ENCODE measurements around the gene ACTN2.
A peak's percentile ranks its signal among the peaks of the same experiment; 100 is the strongest.

The ACTN2 gene

DNA sequence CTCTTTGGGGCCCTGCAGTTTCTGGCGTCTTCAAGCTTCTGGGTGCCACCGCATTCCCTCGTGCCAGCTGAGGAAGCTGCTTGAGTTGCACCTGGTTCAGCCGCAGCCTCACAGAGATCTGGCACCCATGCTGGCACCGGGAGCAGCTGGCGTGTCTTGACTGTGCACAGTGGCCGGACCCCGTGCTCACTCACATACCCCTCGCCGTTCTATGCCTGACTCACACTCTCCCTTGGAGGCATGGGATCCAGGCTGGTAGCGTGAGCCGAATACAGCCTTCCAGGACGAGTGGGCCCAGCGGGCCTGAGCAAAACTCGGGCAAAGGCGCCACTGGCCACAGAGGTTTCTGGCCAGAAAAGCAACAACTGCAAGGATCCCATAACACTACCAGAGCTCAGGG, 100.2 kb downstream of the ACTN2 start:
- no peak for DNase-seq

DNA sequence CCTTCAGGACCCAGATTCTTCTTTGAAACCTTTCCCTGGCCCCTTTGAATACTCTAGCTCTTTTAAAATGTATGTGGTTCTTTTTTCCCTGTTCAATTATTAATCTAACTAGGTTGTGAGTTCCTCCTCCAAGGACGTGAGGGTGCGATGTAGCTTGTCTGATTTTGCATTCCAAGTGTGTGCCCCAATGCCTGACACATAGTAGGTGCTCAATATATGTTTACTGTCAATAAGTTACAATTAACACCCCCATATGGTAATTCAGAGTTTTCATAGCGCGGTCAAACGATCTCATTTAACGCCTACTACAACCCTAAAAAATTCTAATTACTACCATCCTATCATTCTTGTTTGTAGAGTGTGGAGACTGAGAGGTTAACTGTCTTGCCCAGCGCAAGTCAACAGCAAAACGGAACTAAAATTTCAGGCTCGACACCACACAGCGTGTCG, 108.3 kb downstream of the ACTN2 start:
- DNase-seq = no peak

- DNase-seq = peak; percentile 99
Observed at GRCh38 chr1:236795035-236795756, 108.9 kb downstream of the ACTN2 start, which contains the start of gene MTR. MTR (plus strand) TSS chr1:236795292; CDS start chr1:236795704, 412 bp downstream.

- DNase-seq = peak; percentile 57
Observed at GRCh38 chr1:236795757-236796667, 109.7 kb downstream of the ACTN2 start.

DNA sequence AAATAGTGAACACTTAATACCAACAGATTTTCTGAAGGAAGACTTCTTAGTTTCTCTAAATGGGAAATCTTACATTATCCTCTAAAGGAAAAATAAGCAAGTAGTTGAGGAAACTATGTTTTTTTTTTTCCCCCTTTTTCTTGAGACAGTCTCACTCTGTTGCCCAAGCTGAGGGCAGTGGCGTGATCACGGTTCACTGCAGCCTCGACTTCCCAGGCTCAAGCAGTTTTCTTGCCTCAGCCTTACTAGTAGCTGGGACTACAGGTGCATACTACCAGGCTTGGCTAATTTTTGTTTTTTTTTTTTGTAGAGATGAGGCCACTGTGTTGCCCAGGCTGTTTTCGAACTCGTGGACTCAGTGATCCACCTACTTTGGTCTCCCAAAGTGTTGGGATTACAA, 112.7 kb downstream of the ACTN2 start:
- DNase-seq = no peak

GRCh38 chr1:236800002-236800620, 113.8 kb downstream of the ACTN2 start:
- no peak for DNase-seq

GRCh38 chr1:236800623-236801022, 114.3 kb downstream of the ACTN2 start:
- no peak for DNase-seq

GRCh38 chr1:236802264-236802663, 116.0 kb downstream of the ACTN2 start:
- no peak for DNase-seq

- no peak for DNase-seq
Observed at GRCh38 chr1:236806634-236807033, 120.3 kb downstream of the ACTN2 start.

DNA sequence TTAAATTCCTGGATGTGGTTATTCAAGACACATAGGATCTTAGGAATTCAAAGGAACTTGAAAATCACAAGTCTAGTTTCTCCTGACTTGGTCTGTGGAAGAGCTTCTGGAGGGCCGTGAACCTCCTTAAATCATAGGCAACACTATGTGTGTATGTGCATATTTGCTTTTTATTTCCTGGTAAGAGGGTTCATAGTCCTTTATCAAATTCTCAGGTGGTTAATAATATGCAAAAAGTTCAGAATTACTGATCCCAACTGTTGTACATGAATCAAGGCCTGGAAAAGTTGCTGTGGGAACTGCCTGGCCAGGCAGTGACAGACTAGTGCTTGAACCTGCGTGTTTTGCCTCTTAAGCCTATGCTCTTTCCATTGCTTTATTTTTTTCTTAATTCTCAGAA, 121.7 kb downstream of the ACTN2 start:
- DNase-seq = no peak

DNA sequence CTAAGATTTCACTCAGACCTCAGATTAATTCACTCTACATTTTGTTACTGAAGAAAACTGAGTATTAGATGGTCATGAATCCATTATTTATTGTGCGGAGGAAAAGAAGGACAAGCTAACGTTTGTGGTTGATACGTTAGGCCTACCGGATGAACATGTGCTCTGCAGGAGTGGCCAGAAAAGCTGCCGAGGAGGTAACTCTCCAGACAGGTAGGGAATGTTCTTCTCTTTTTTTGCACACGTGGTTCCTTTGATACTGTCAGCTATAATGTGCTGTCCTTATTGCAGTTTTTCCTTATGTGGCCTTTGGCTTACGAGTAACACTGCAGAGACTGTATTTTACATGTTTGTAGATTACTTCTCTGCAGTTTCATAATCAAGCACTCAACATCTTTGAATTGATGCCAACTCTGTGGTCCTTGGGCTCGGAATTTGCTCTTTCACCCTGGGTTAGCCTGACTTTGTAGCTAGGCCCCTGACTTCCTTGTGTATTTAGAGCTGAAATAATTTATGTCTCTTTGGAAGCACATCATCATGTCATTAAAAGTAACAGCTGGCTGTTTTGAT, 122.3 kb downstream of the ACTN2 start:
- peak; percentile 77 for DNase-seq

GRCh38 chr1:236809148-236809547, 122.8 kb downstream of the ACTN2 start:
- peak; percentile 14 for DNase-seq

DNA sequence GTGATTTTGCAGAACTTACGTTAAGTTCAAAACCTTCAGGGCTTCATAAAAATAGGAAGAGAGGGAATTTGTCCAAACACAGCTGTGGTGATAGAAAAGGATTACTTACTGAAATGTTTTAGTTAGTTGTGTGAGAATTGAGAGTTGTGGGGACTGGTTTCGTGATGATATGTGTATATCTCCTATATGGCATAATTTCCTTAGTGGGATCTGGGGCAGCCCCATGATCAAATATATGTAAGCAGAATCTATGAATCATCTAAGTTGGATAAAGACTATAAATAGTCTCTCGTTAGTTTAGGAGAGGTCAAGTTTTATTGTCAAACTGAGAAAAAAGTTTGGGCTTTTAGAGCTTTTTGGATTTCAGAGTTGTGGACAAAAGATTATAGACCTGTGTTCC, 123.7 kb downstream of the ACTN2 start:
- DNase-seq = no peak

DNA sequence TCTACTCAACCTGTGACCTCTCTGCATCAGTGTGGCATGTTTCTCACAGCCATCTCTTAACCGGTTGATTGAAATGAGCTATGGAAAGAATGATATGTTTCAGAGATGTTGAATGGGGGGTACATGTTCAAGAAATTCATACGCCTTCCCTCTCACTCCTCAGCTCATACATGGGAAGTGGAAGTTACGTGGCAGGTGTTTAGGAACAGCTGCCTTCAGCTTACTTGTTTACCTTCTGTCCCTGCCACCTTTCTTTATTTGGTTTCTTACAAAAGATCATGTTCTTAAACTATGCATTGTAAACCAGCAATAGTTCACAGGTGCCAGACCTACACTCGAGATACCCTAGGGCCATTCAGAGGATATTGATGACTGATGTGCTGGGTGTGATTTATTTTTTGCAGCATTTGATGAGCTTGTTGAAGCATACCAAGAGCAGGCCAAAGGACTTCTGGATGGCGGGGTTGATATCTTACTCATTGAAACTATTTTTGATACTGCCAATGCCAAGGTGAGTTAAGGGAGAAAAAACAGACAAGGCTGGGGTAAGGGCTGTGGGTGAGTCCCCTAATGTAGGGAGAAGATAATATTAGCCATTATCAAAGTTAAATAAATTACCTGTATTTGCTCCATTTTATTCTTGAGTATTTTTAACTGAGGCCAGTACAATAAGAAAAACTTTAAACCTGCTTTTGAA, 126.2 kb downstream of the ACTN2 start:
- DNase-seq = no peak
